Activated CD8-positive, alpha-beta memory T cell treated with anti-CD3 and anti-CD28 coated beads, Interleukin-2, amount 50 U/mL, for 4 hours (primary cell): ENCODE data around the gene OR51D1.

ENCODE experiments used
- DNase-seq: peaks from one replicate; pipeline ENCODE4 v3.0.0-alpha.2; 2020

OR51D1 gene

GRCh38 chr11:4636962-4637661, at the start of gene OR51D1:
OR51D1 (plus strand) TSS chr11:4637477; CDS start chr11:4639791, 2,314 bp downstream.
- peak; percentile 67 for DNase-seq

GRCh38 chr11:4589017-4589416, 48.3 kb upstream of the OR51D1 start:
- no peak for DNase-seq

- no peak for DNase-seq
Observed at GRCh38 chr11:4593739-4594138, 43.5 kb upstream of the OR51D1 start, which contains the start of gene OR52I1. OR52I1 (plus strand) TSS chr11:4594039; CDS start chr11:4594039, 0 bp downstream.

GRCh38 chr11:4605057-4605456, 32.2 kb upstream of the OR51D1 start:
- DNase-seq = no peak

GRCh38 chr11:4606231-4607015, 30.9 kb upstream of the OR51D1 start:
- DNase-seq = no peak

GRCh38 chr11:4607096-4607495, 30.2 kb upstream of the OR51D1 start:
- DNase-seq = no peak

GRCh38 chr11:4607781-4608666, 29.3 kb upstream of the OR51D1 start, which contains the start of gene TRIM68:
TRIM68 (minus strand) TSS chr11:4608231; CDS start chr11:4605504, 2,727 bp downstream.
- peak; percentile 94 for DNase-seq

GRCh38 chr11:4610258-4610935, 26.9 kb upstream of the OR51D1 start:
- no peak for DNase-seq

- no peak for DNase-seq
Observed at GRCh38 chr11:4611986-4612385, 25.3 kb upstream of the OR51D1 start.

- no peak for DNase-seq
Observed at GRCh38 chr11:4615856-4616444, 21.3 kb upstream of the OR51D1 start.

GRCh38 chr11:4619514-4619913, 17.8 kb upstream of the OR51D1 start:
- no peak for DNase-seq

GRCh38 chr11:4626207-4627099, 10.8 kb upstream of the OR51D1 start:
- DNase-seq = peak; percentile 23

GRCh38 chr11:4636136-4636535, 1.1 kb upstream of the OR51D1 start:
- no peak for DNase-seq

- DNase-seq = no peak
Observed at GRCh38 chr11:4637662-4638047, 378 bp downstream of the OR51D1 start.

GRCh38 chr11:4639931-4640330, 2.7 kb downstream of the OR51D1 start:
- no peak for DNase-seq

GRCh38 chr11:4641501-4641900, 4.2 kb downstream of the OR51D1 start:
- no peak for DNase-seq

- DNase-seq = no peak
Observed at GRCh38 chr11:4642043-4642442, 4.8 kb downstream of the OR51D1 start.

- DNase-seq = no peak
Observed at GRCh38 chr11:4643076-4643475, 5.8 kb downstream of the OR51D1 start.

GRCh38 chr11:4643682-4644081, 6.4 kb downstream of the OR51D1 start, which contains the start of gene OR51E1:
OR51E1 (plus strand) TSS chr11:4643982; CDS start chr11:4652527, 8,545 bp downstream.
- no peak for DNase-seq

- no peak for DNase-seq
Observed at GRCh38 chr11:4644233-4644632, 7.0 kb downstream of the OR51D1 start.

GRCh38 chr11:4645974-4646373, 8.7 kb downstream of the OR51D1 start:
- no peak for DNase-seq
